PC-3 (cell line): ENCODE results near the gene CMBL.

Experiments
- CTCF ChIP-seq: fragments of 300-600 bp; sonication (generic); conservative IDR thresholded peaks from 2 replicates; pipeline ENCODE4 v1.5.1; 2017; ENCODE audit warnings: antibody characterized with exemption, low read depth, mild to moderate bottlenecking, low read length
- EZH2phosphoT487 ChIP-seq: fragments of 300-600 bp; sonication (generic); IDR thresholded peaks from 2 replicates; pipeline ENCODE4 v1.6.1; 2018; ENCODE audit warnings: mild to moderate bottlenecking, antibody characterized with exemption, low read length, borderline replicate concordance

- TF ChIP-seq CTCF (no peak), EZH2phosphoT487 (no peak)
These were observed 60.9 kb downstream of the CMBL start for GRCh38 chr5:10246761-10247160.
